ENCODE data around the gene TPK1.
"Not testable (repeated sequence)": the region's sequence is repeated elsewhere in the genome, so short reads cannot be mapped to it uniquely, and the experiment has no call there.

TPK1 gene

DNA sequence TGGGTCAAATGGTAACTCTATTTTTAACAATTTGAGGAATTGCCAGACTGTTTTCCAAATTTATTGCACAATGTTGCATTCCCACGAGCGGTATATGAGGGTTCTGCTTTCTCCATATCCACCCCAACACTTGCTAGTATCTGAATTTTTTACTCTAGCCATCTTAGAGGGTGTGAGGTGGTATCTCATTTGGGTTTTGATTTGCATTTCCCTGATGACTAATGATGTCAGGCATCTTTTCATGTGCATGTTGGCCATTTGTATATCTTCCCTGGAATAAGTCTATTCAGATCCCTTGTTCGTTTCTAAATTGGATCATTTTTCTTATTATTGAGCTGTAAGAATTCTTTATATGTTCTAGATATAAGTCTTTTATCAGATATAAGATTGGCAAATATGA is 97.7 kb downstream of the TPK1 start:
- in situ Hi-C loops (cut with HindIII; ENCODE audit: low pct_ligation_motif_present, low pct_unique_long_range_greater_than_20kb, low sequenced_read_pairs) = no loop called here
- DNase-seq = no peak

DNA sequence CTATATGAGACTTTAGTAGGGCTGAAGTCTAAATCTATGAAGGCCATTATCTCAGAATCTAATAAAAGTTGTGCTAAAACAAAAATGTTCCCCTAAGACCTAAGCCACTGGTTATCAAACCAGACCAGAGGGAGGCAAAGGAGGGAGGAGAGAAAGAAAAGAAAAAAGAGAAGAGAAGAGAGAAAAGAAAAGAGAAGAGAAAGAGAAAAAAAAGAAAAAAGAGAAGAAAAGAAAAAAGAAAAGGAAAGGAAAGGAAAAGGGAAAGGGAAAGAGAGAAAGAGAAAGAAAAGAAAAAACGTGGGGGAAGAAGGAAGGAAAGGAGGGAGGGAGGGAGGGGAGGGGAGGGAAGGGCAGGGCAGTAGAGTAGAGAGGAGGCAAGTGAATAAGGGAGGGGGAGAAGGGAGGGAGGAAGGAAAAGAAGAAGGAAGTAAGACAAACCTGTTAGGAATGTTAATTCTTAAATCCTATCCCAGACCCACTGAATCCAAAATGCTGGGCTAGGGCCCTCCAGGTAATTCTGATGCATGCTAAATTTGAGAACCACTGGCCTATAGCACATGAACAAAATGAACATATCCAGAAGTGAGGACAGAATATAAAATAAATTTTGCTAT is 98.9 kb downstream of the TPK1 start:
- in situ Hi-C loops (cut with HindIII; ENCODE audit: low pct_ligation_motif_present, low pct_unique_long_range_greater_than_20kb, low sequenced_read_pairs) = no loop called here
- DNase-seq = no peak

DNA sequence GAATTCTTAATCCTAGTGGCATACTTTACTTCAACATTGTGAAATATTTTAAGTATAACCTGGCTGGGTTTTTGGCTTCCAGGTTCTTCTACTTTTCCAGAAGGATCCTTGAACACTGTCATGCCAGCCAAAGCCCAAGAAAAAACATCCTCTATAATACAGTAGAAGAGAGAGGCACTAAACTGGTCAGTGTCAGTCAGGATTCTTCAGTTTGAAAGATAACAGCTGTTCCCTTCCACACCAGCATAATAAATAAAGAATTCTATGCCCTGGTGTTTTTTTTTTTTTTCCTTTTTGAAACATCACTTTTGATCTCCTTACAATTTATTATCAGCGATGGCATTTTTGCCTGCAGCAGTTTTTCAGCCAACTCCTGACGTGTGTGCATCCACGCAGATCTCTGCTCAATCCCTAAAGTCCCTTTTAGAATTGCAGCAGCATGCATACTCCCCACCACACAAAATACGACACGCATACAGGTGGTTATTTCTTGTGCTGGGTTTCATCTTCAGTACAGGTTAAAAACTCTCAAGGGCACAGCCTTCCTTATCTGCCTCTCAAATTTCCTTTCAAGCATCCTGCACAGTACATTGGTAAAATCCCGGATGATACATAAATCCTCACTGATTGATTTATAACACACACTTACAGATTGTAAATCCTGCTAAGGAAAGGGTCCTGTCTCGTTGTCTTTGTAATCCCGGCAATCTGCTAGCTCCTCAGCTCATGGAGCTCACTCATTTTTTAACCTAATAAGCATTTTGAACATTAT is 100.2 kb downstream of the TPK1 start:
- in situ Hi-C loops (cut with HindIII; ENCODE audit: low pct_ligation_motif_present, low pct_unique_long_range_greater_than_20kb, low sequenced_read_pairs) = no loop called here
- no peak for DNase-seq

DNA sequence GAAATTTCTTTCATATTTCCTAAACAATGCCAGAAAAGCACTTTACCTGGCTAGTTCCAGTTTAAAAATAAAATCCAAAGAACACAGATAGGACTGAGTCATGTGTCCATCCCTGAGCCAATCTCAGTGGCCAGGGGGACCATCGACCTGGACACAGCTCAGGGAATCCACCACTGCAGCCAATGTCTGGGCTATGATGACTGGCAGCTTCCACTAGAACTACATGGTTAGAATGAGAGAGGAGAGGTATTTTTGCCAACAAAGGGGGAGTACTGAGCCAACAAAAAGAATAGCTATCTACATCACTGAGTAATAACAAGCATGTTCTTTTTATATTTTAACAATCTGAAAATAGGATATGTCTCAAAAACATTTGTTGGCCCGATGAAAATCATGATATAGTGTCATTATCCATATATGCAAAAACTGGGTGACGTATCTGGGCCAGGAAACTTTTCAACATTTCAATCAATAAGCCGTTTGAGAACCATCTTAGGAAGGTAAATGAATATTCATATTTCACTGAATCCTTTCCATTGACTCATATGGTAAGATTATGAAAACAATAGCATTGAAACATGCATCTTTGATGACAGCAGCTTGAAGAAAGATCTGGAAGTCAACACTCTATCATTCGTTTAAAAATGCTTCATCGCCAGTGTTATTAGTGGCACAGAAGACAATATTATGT is 104.0 kb downstream of the TPK1 start:
- no peak for DNase-seq
- in situ Hi-C loops (cut with HindIII; ENCODE audit: low pct_ligation_motif_present, low pct_unique_long_range_greater_than_20kb, low sequenced_read_pairs) = no loop called here

DNA sequence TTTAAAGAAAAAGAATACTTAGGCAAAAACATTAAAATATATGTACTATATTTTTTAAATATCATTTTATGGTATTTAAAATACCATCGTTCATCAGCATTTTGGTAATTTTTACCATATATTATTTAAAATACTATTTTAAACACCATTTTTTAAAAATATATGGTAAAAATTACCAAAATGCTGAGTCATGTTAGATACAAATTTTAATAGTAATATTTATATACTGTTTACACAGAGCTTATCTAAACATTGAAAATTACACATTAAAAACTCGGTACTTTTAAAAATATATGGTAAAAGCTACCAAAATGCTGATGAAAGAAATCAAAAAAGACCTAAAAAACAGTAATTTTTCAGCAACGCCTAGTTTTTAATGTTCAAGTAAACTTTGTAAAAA is 105.6 kb downstream of the TPK1 start:
- in situ Hi-C loops (cut with HindIII; ENCODE audit: low pct_ligation_motif_present, low pct_unique_long_range_greater_than_20kb, low sequenced_read_pairs) = no loop called here
- no peak for DNase-seq

DNA sequence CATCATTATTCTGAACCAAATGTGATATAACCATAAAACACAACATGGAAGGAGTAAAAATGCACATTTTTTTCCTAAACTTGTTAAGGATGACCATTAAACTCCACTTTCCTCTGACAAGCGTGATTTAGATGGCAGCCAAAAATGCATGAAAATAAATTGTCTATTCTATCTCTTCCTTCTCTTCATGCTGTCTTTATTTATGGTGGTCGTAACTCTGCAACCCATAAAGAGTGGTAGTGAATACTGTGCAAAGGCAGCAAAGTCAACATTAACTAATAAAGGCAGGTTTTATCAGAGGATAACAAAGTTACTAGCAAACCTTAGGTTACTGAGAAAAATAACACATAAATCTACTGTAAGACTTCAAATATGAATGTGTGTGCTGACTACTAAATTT is 106.6 kb downstream of the TPK1 start:
- in situ Hi-C loops (cut with HindIII; ENCODE audit: low pct_ligation_motif_present, low pct_unique_long_range_greater_than_20kb, low sequenced_read_pairs) = no loop called here
- no peak for DNase-seq

DNA sequence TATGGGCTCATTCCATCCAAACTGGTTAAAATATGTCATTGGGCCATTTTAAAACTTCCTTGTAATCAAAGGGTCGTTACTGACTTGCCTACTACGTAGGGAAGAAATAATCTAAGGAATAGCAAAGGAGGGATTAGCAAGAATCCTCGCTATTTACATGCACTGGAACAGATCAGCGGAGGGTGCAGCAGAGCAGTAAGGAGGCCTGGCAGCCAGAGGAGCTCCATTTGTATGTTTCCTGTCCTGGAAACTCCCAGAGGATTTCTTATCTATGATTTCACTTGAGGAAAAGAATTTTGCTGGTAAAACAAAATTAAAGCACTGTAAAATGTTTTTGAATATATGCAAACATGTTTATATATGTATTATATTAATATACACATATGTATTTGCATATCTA is 107.3 kb downstream of the TPK1 start:
- DNase-seq = no peak
- in situ Hi-C loops (cut with HindIII; ENCODE audit: low pct_ligation_motif_present, low pct_unique_long_range_greater_than_20kb, low sequenced_read_pairs) = no loop called here

DNA sequence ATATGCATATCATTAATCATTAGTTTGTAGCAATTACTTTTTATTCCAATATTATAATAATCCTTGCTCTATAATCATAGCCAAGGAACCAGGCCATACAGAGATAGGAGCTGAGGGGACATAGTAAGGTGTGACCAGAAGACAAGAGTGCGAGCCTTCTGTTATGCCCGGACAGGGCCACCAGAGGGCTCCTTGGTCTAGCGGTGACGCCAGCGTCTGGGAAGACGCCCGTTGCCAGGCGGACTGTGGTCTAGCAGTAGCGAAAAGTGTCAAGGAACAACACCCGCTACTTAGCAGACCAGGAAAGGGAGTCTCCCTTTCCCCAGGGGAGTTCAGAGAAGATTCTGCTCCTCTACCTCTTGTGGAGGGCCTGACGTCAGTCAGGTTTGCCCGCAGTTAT is 109.0 kb downstream of the TPK1 start:
- DNase-seq; in situ Hi-C loops (cut with HindIII; ENCODE audit: low pct_ligation_motif_present, low pct_unique_long_range_greater_than_20kb, low sequenced_read_pairs): not testable (repeated sequence)

DNA sequence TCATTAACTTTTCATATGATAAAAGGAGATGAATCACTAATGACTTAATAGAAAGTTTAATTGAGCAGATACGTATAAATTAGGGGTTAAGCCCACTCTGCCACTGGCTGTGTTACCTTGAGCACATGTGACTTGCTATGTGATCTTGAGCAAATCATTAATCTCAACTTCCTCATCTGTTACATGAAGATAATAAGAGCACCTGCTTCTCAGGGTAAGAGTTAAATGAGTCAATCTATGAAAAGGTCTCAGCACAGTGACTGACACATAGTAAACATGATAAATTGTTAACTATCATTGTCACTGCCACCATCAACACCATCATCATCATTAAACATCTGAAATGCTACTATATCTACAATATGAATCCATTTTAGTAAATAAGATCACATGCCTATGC is 110.8 kb downstream of the TPK1 start:
- peak; percentile 60 for DNase-seq
- in situ Hi-C loops (cut with HindIII; ENCODE audit: low pct_ligation_motif_present, low pct_unique_long_range_greater_than_20kb, low sequenced_read_pairs) = no loop called here

DNA sequence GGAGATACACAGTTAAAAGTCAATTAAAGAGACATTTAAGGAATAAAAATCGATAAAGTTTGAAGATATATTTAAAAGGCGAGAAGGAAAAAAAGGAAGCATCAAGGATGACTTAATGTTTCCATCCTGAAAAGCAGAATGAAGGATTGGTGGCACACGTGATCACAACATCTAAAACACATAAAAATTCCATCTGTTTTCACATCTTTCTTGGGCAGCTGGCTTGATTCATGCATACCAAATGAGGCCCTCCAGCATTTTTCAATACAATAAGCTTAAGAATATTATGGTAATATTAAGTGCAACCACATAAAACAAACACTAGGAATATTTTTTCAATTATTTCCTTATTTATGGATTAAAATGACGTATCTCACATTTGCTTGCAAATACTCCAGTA is 112.6 kb downstream of the TPK1 start:
- no peak for DNase-seq
- in situ Hi-C loops (cut with HindIII; ENCODE audit: low pct_ligation_motif_present, low pct_unique_long_range_greater_than_20kb, low sequenced_read_pairs) = no loop called here

DNA sequence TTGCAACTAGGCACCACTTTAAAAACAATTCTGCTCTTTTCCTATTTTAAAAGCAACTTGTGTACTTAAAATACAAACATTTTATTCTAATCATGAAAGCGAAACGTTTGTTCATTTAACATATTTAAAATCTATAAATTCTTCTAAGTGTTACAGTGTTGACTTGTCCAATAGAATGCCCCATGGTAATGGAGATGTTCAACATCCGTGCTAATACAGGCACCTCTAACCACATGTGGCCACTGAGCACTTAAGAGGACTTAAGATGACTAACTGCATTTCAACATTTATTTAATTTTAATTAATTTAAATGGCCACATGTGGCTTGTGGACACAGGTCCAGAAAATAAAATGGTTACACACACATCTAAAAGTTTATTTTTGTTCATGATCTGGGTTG is 115.1 kb downstream of the TPK1 start:
- in situ Hi-C loops (cut with HindIII; ENCODE audit: low pct_ligation_motif_present, low pct_unique_long_range_greater_than_20kb, low sequenced_read_pairs) = no loop called here
- peak; percentile 16 for DNase-seq

DNA sequence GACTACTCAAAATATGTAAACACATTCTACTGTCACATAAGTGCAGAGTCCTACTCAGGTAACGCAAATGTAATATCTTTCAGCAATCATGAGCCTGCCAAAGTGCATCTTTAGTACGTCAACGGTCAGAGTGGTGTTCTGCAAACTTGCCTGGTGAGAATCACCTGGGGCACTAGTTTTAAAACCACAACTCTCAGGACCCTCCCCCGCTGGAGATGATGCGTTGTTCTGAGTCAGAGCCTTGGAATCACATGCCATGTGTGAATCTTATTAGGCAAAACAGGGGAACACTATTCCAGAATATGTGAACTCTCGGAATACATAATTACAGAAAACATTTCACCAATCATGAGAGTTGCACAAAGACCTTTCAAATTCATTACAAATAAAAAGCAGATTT is 115.7 kb downstream of the TPK1 start:
- in situ Hi-C loops (cut with HindIII; ENCODE audit: low pct_ligation_motif_present, low pct_unique_long_range_greater_than_20kb, low sequenced_read_pairs) = no loop called here
- DNase-seq = peak; percentile 87

DNA sequence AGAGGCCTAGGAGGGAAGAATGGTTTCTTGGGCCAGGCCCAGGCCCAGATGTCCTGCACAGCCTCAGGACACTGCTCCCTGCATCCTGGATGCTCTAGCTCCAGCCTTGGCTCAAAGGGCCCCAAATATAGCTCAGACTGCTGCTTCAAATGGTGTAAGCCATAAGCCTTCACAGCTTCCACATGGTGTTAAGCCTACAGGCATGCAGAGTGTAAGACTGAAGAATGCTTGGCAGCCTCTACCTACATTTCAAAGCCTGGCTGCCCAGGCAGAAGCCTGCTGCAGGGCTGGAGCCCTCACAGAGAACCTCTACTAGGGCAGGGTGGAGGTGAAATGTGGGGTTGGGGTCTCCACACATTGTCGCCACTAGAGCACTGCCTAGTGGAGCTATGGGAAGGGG is 118.1 kb downstream of the TPK1 start:
- DNase-seq = no peak
- in situ Hi-C loops (cut with HindIII; ENCODE audit: low pct_ligation_motif_present, low pct_unique_long_range_greater_than_20kb, low sequenced_read_pairs) = no loop called here

DNA sequence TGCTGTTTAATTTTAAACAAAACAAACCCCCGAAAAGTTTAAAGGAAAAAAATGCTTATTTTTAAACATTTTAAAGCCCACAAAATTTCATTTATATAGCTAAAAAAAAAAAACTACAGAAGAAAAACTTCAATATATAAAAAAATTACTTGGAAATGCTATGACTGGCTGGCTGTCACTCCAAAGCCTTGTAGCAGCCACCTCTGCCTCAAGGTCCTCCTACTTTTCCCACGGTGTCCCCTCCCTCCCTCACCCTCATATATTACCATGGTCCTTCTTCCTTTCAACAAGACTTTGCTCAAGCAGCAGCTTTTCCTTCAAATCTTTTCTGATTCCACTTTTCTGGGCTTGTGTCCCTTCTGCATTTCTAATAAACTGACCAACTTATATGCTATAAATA is 122.0 kb downstream of the TPK1 start:
- no peak for DNase-seq
- in situ Hi-C loops (cut with HindIII; ENCODE audit: low pct_ligation_motif_present, low pct_unique_long_range_greater_than_20kb, low sequenced_read_pairs) = no loop called here

DNA sequence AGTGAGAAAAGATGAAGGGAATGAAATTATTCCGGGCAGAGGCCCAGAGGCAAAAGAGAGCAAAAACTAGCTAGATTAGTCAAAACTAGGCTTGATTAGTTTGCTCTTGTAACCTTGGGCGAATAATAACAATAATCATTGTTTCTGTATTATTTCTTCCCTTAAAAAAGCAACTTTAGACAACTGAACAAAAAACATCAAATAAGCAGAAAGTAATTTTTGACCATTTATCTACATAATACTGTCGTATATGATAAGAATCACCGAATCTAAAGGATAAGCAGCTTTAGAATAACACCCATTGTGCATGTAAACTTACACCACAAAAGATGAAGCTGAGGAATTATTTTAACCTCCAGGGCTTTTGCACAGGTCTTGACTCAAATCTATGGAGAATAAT is 125.1 kb downstream of the TPK1 start:
- DNase-seq = no peak
- in situ Hi-C loops (cut with HindIII; ENCODE audit: low pct_ligation_motif_present, low pct_unique_long_range_greater_than_20kb, low sequenced_read_pairs) = no loop called here

DNA sequence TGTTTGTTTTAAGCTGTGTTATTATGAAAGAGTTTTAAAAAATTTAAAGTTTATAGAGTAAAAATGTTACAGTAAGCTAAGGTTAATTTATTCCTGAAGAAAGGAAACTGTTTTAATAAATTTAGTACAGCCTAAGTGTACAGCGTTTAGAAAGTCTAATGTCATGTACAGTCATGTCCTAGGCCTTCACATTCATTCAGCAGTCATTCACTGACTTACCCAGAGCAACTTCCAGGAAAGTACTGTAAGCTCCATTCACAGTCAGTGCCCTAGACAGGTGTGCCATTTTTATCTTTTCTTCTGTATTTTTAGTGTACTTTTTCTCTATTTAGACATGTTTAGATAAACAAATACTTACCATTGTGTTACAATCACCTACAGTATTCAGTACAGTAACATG is 126.8 kb downstream of the TPK1 start:
- DNase-seq = no peak
- in situ Hi-C loops (cut with HindIII; ENCODE audit: low pct_ligation_motif_present, low pct_unique_long_range_greater_than_20kb, low sequenced_read_pairs) = no loop called here

DNA sequence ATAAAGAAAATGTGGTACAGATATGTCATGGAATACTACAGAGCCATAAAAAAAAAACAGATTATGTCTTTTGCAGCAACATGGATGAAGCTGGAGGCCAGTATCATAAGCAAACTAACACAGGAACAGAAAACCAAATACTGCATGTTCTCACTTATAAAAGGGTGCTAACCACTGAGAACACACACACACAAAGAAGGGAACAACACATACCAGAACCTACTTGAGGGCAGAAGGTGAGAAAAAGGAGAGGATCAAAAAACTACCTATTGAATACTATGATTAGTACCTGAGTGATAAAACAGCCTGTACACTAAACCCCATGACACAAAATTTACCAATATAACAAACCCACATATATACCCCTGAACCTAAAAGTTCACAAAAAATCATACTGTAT is 144.6 kb downstream of the TPK1 start:
- no peak for DNase-seq
- in situ Hi-C loops (cut with HindIII; ENCODE audit: low pct_ligation_motif_present, low pct_unique_long_range_greater_than_20kb, low sequenced_read_pairs) = no loop called here

DNA sequence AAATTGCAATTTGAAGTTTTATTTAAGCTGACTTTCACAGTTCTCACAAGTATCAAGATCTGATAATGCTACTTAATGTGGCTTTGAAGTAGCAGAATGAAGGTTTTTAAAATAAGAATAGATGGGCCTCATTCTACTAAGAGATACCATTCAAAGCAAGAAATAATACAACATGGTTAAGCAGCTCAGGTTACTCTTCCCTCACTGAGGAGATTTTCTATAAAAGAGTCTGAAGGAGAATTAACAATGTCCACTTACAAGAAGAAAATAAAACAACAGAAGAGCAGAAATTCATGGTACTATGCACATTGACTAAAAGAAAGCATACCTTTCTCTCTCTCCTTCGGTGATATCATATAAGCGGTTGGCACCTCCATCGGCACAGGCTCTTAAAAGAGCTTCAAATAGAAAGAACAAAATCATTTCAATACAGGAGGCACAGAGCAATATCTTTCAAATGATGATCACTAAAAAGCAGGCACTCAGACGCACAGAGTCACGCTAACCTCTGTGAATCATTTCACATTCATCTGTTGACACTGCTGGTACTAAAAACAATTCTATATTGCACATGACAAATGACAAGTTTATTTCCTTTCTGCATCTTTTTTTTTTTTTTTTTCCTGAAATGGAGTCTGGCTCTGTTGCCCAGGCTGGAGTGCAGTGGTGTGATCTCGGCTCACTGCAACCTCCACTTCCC is 153.1 kb downstream of the TPK1 start:
- DNase-seq = no peak
- in situ Hi-C loops (cut with HindIII; ENCODE audit: low pct_ligation_motif_present, low pct_unique_long_range_greater_than_20kb, low sequenced_read_pairs) = no loop called here

DNA sequence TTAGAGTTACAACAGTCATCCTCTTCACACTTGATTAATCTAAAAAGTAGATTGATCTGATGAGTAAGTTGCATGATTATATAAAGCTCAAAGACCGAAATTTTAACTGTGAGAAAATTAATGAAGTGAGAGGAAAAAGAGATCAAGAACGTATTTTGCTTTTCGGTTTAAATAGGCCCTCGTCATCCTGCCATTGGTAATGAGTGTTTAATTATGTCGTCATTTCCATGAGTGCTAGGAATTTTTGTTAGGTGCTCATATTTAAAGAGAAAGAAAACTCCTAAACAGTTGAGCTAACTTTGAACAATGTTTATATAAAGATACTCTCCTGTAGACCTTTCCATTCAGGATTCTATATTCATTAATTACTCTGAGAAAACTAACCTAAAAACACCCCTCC is 159.4 kb downstream of the TPK1 start:
- in situ Hi-C loops (cut with HindIII; ENCODE audit: low pct_ligation_motif_present, low pct_unique_long_range_greater_than_20kb, low sequenced_read_pairs) = no loop called here
- no peak for DNase-seq
